SU-DHL-6 (cell line): Measurements from ENCODE around the gene MGMT.

Experiments
- CTCF ChIP-seq: fragments of 200-600 bp; sonication (generic); IDR thresholded peaks from one replicate; pipeline ENCODE4 v1.5.1; 2017; ENCODE audit warnings: antibody characterized with exemption, mild to moderate bottlenecking, low read length, moderate library complexity; ENCODE audit not compliant: insufficient read depth, poor library complexity, severe bottlenecking
- EZH2phosphoT487 ChIP-seq: fragments of 200-600 bp; sonication (generic), shearing (Covaris generic); conservative IDR thresholded peaks from 2 replicates; pipeline ENCODE4 v1.6.1; 2018; ENCODE audit warnings: mild to moderate bottlenecking, antibody characterized with exemption, low read length, moderate library complexity, mixed read lengths

DNA sequence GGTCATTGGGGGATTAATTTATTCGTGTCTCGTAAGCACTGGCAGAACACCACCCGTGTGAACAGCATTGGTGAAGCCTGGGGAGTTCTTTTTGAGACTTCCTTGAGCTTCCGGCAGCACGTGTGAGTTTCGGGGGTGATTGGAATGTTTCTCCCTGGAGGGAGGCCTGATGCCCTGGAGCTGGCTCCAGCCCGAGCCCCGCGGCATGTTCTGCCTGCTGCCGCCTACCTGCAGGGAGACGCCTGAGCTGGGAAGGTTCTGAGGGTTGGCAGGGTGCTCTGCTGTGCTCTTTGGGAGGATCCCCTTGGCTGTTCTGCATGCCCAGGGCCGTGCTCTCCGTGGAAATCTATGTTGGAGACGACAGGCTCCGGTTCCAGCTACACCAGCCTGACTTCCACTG lies 159.3 kb downstream of the MGMT start:
- TF ChIP-seq CTCF (no peak), EZH2phosphoT487 (no peak)
